Thyroid gland (tissue), 4 donors: ENCODE results near the gene FBRSL1. TPM values are rescaled to one million over a fixed set of nuclear protein-coding genes. Genes with fewer than 3 reads are reported as not detected.

Experiments
- DNase-seq, 2 donors: peaks; one replicate each; pipeline ENCODE4 v3.0.0-alpha.2; 2019
- H3K27ac ChIP-seq, 3 donors: fragments of 200-600 bp; sonication (generic); 1 replicate in 2 of 3; 2 replicates in 1 of 3; pipeline ENCODE4 v1.5.1; 2016 to 2019; ENCODE audit warnings: mild to moderate bottlenecking in 1 of 3, moderate library complexity in 1 of 3
- H3K27me3 ChIP-seq: fragments of 200-600 bp; sonication (generic); one replicate; pipeline ENCODE4 v1.5.1; 2019
- H3K36me3 ChIP-seq, 2 donors: fragments of 200-600 bp; sonication (generic); one replicate each; pipeline ENCODE4 v1.5.1; 2016 to 2019
- H3K4me1 ChIP-seq, 2 donors: fragments of 200-600 bp; sonication (generic); one replicate each; pipeline ENCODE4 v1.5.1; 2017 to 2019
- H3K4me3 ChIP-seq, 3 donors: fragments of 200-600 bp; sonication (generic); replicated peaks in 1 of 3; 1 replicate in 2 of 3; 2 replicates in 1 of 3; pipeline ENCODE4 v1.5.1; 2016; ENCODE audit warnings: mild to moderate bottlenecking in 1 of 3
- H3K9me3 ChIP-seq: fragments of 200-600 bp; sonication (generic); one replicate; pipeline ENCODE4 v1.5.1; 2017
- CTCF ChIP-seq, 6 experiments: fragments of 200-600 bp in 3 of 6; fragments of 450-650 bp in 3 of 6; sonication (generic) in 3 of 6; IDR thresholded peaks; one replicate each; pipeline ENCODE4 v1.5.1; 2016 to 2019; ENCODE audit warnings: antibody characterized with exemption in 6 of 6, mild to moderate bottlenecking in 2 of 6, inconsistent platforms in 1 of 6, moderate library complexity in 1 of 6
- POLR2A ChIP-seq, 2 donors: fragments of 450-650 bp; IDR thresholded peaks; one replicate each; pipeline ENCODE4 v1.6.1; 2017; ENCODE audit warnings: antibody characterized with exemption in 2 of 2, mild to moderate bottlenecking in 2 of 2, moderate library complexity in 1 of 2
- WGBS, 2 donors: methylation state at CpG; one replicate each; pipeline ENCODE4 v1.1.5; 2017; 5-methylcytosine and 5-hydroxymethylcytosine counted together
- intact Hi-C: fragments of 100-400 bp; cut with DNase I; formaldehyde crosslinking; loops from one replicate; pipeline ENCODE4 v1.15.1; 2023
- total RNA-seq, 4 donors: library from RNA; depleted of rRNA; stranded (reverse); fragments of >200 nt; gene quantifications; one replicate each; pipeline ENCODE4 v1.2.3, GENCODE V29; 2016

Gene FBRSL1
- total RNA-seq, 4 donors from 2014 or later: 9.2 to 19.7 (median 12.0) TPM

GRCh38 chr12:132506328-132507160, 16.6 kb downstream of the FBRSL1 start:
- Histone ChIP-seq H3K27me3 (no peaks in the 10 kb centered on the region), H3K4me3 (no peak overlapping the region), H3K4me1 (peaks cover 23 to 41% of the 10 kb centered on the region in 2 donors), H3K36me3 (peaks cover 0 to 19% of the 10 kb centered on the region in 2 donors), H3K9me3 (no peaks in the 10 kb centered on the region), H3K27ac (no peak overlapping the region)
- 44 to 61% methylated on average over 26 to 28 of the region's 32 CpGs for WGBS, 2 donors
- TF ChIP-seq POLR2A (IDR thresholded peaks at IDR 0.05) (no peak), CTCF (IDR thresholded peaks at IDR 0.05) (no peak)
- intact Hi-C loops: no loop called here
- DNase-seq: peak; percentile 41 to 44

- DNase-seq: no peak
- H3K27me3 ChIP-seq: no peaks in the 10 kb centered on the region
- no peak overlapping the region for H3K4me3 ChIP-seq
- WGBS, 2 donors: 79% methylated on average over 14 to 15 of the region's 15 CpGs
- peaks cover 0 to 19% of the 10 kb centered on the region in 2 donors for H3K36me3 ChIP-seq
- peaks cover 23 to 39% of the 10 kb centered on the region in 2 donors for H3K4me1 ChIP-seq
- no peak overlapping the region for H3K27ac ChIP-seq
- intact Hi-C loops: no loop called here
- no peaks in the 10 kb centered on the region for H3K9me3 ChIP-seq
- no peak for TF ChIP-seq CTCF (IDR thresholded peaks at IDR 0.05)
- no peak for TF ChIP-seq POLR2A (IDR thresholded peaks at IDR 0.05)
Measured at GRCh38 chr12:132507161-132507538, 17.2 kb downstream of the FBRSL1 start.

GRCh38 chr12:132507656-132508490, 17.9 kb downstream of the FBRSL1 start:
- Histone ChIP-seq H3K27ac (no peak overlapping the region), H3K9me3 (no peaks in the 10 kb centered on the region), H3K27me3 (no peaks in the 10 kb centered on the region), H3K4me1 (peaks cover 23 to 36% of the 10 kb centered on the region in 2 donors), H3K4me3 (no peak overlapping the region), H3K36me3 (peaks cover 0 to 19% of the 10 kb centered on the region in 2 donors)
- intact Hi-C loops: no loop called here
- DNase-seq: no peak
- 91 to 94% methylated on average over 17 to 20 of the region's 31 CpGs for WGBS, 2 donors
- no peak for TF ChIP-seq POLR2A (IDR thresholded peaks at IDR 0.05)
- TF ChIP-seq CTCF (IDR thresholded peaks at IDR 0.05): no peak

GRCh38 chr12:132508491-132508740, 18.5 kb downstream of the FBRSL1 start:
- intact Hi-C loops: no loop called here
- TF ChIP-seq CTCF (IDR thresholded peaks at IDR 0.05): no peak
- no peak for TF ChIP-seq POLR2A (IDR thresholded peaks at IDR 0.05)
- peaks cover 23 to 34% of the 10 kb centered on the region in 2 donors for H3K4me1 ChIP-seq
- no peak for DNase-seq
- H3K9me3 ChIP-seq: no peaks in the 10 kb centered on the region
- H3K27ac ChIP-seq: no peak overlapping the region
- 95 to 100% methylated on average over 4 to 10 of the region's 16 CpGs for WGBS, 2 donors
- H3K36me3 ChIP-seq: peaks cover 0 to 19% of the 10 kb centered on the region in 2 donors
- no peaks in the 10 kb centered on the region for H3K27me3 ChIP-seq
- no peak overlapping the region for H3K4me3 ChIP-seq
